WTC11 (cell line): ENCODE measurements around the gene ZBTB7C.

Experiments
- CTCF ChIP-seq: fragments of 200-600 bp; IDR thresholded peaks from 2 replicates; pipeline ENCODE4 v1.8.0; 2022; ENCODE audit warnings: antibody characterized with exemption
- IRF2 ChIP-seq: sonication (generic); formaldehyde crosslinking; IDR thresholded peaks from 2 replicates; pipeline ENCODE4 v1.8.0; 2022; ENCODE audit warnings: low read depth, missing genetic modification reagents, borderline replicate concordance

- TF ChIP-seq IRF2: no peak
- TF ChIP-seq CTCF: no peak
Observed at GRCh38 chr18:48013162-48013561, 396.0 kb downstream of the ZBTB7C start.
